ENCODE data around the gene PPP1R27. TPM values are rescaled to one million over a fixed set of nuclear protein-coding genes. Genes with fewer than 3 reads are reported as not detected.

The PPP1R27 gene
- total RNA-seq, 1 donor from 2014 or later: not detected

- FAIRE-seq (no peak), DNase-seq (ENCODE audit: low read depth) (no peak)
- Histone ChIP-seq H3K36me3 (ENCODE audit: control insufficient read depth, insufficient read depth, low read length) (peaks cover 35% of the 10 kb centered on the region), H3K4me3 (ENCODE audit: low read depth, low read length) (no peak overlapping the region), H3K27me3 (ENCODE audit: control insufficient read depth, insufficient read depth, low read length) (no peaks in the 10 kb centered on the region)
- no peak for TF ChIP-seq CTCF (IDR thresholded peaks at IDR 0.05; ENCODE audit: insufficient read depth, low read length, severe bottlenecking)
These were observed 9.5 kb upstream of the PPP1R27 start for GRCh38 chr17:81844327-81844851.

GRCh38 chr17:81843713-81844326 is 9.0 kb upstream of the PPP1R27 start:
- no peak for TF ChIP-seq CTCF (IDR thresholded peaks at IDR 0.05; ENCODE audit: insufficient read depth, low read length, severe bottlenecking)
- Histone ChIP-seq H3K27me3 (ENCODE audit: control insufficient read depth, insufficient read depth, low read length) (no peaks in the 10 kb centered on the region), H3K36me3 (ENCODE audit: control insufficient read depth, insufficient read depth, low read length) (peaks cover 35% of the 10 kb centered on the region), H3K4me3 (ENCODE audit: low read depth, low read length) (no peak overlapping the region)
- DNase-seq (ENCODE audit: low read depth): no peak
- no peak for FAIRE-seq

- H3K36me3 ChIP-seq (ENCODE audit: control insufficient read depth, insufficient read depth, low read length): peaks cover 35% of the 10 kb centered on the region
- DNase-seq (ENCODE audit: low read depth) (no peak), FAIRE-seq (no peak)
These were observed 8.1 kb upstream of the PPP1R27 start for GRCh38 chr17:81842725-81843504.

GRCh38 chr17:81842378-81842724 is 7.5 kb upstream of the PPP1R27 start:
- FAIRE-seq (no peak), DNase-seq (ENCODE audit: low read depth) (no peak)
- Histone ChIP-seq H3K27me3 (ENCODE audit: control insufficient read depth, insufficient read depth, low read length) (no peaks in the 10 kb centered on the region), H3K36me3 (ENCODE audit: control insufficient read depth, insufficient read depth, low read length) (peaks cover 33% of the 10 kb centered on the region), H3K4me3 (ENCODE audit: low read depth, low read length) (no peak overlapping the region)
- TF ChIP-seq CTCF (IDR thresholded peaks at IDR 0.05; ENCODE audit: insufficient read depth, low read length, severe bottlenecking): no peak

More at GRCh38 chr17:81842725-81843504, 8.1 kb upstream of the PPP1R27 start:
- H3K4me3 ChIP-seq (ENCODE audit: low read depth, low read length): no peak overlapping the region
- H3K27me3 ChIP-seq (ENCODE audit: control insufficient read depth, insufficient read depth, low read length): no peaks in the 10 kb centered on the region
- TF ChIP-seq CTCF (IDR thresholded peaks at IDR 0.05; ENCODE audit: insufficient read depth, low read length, severe bottlenecking): no peak

- H3K36me3 ChIP-seq (ENCODE audit: control insufficient read depth, insufficient read depth, low read length): peaks cover 30% of the 10 kb centered on the region
- DNase-seq (ENCODE audit: low read depth): no peak
- no peaks in the 10 kb centered on the region for H3K27me3 ChIP-seq (ENCODE audit: control insufficient read depth, insufficient read depth, low read length)
- no peak for FAIRE-seq
- TF ChIP-seq CTCF (IDR thresholded peaks at IDR 0.05; ENCODE audit: insufficient read depth, low read length, severe bottlenecking): no peak
- no peak overlapping the region for H3K4me3 ChIP-seq (ENCODE audit: low read depth, low read length)
These were observed 7.0 kb upstream of the PPP1R27 start for GRCh38 chr17:81841866-81842265.

Measured in bronchial epithelial cell (primary cell).